H54 (cell line): ENCODE results near the gene PCED1B.
"Not testable (repeated sequence)": the region's sequence is repeated elsewhere in the genome, so short reads cannot be mapped to it uniquely, and the experiment has no call there.

Experiments used
- DNase-seq: peaks from one replicate; pipeline ENCODE4 v3.0.0; 2011; ENCODE audit warnings: low spot score, mixed read lengths; ENCODE audit not compliant: insufficient read length
- FAIRE-seq: peaks from 3 replicates; lab custom pipeline; 2011; peaks lifted over from hg19 to GRCh38; lab: Jason Lieb, UNC
- POLR2A ChIP-seq: IDR thresholded peaks from 2 replicates; pipeline ENCODE4 v1.6.1; 2011; ENCODE audit warnings: low read depth, mild to moderate bottlenecking, low read length

The PCED1B gene, protein sequence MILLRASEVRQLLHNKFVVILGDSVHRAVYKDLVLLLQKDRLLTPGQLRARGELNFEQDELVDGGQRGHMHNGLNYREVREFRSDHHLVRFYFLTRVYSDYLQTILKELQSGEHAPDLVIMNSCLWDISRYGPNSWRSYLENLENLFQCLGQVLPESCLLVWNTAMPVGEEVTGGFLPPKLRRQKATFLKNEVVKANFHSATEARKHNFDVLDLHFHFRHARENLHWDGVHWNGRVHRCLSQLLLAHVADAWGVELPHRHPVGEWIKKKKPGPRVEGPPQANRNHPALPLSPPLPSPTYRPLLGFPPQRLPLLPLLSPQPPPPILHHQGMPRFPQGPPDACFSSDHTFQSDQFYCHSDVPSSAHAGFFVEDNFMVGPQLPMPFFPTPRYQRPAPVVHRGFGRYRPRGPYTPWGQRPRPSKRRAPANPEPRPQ

DNA sequence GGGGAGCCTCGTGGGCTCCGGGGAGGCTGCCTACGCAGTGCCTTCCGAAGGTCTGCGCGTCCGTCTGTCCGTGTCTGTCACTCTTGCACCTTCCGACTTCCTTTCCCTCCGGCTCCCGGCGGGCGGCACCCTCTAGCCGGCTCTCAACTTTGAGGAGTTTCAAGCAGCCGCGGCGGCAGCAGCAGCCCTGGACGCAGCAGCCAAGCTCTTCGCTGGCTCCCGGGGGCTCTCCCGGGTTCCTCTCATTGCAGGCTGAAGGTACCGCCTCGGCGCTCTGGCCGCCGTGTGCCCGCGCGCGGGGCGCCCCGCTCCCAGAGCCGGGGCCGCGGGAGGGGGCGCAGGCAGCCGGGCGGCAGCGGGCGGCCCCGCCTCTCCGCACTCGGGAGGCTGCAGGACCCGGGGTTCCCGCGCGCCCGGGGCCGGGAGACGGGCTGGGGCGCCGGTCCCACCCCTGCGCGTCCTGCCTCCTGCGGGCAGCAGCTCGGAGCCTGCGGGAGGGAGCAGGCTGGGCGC lies at the start of gene PCED1B, which contains the start of gene AMIGO2:
Gene PCED1B, plus strand, starts transcription at position 154 of the 513 bp plus-strand sequence. CDS start 155,443 bp downstream, outside the sequence.
Gene AMIGO2, minus strand, starts transcription at position 492 of the 513 bp plus-strand sequence. CDS start 957 bp downstream, outside the sequence.
- TF ChIP-seq POLR2A = no peak
- FAIRE-seq (no peak), DNase-seq (no peak)

DNA sequence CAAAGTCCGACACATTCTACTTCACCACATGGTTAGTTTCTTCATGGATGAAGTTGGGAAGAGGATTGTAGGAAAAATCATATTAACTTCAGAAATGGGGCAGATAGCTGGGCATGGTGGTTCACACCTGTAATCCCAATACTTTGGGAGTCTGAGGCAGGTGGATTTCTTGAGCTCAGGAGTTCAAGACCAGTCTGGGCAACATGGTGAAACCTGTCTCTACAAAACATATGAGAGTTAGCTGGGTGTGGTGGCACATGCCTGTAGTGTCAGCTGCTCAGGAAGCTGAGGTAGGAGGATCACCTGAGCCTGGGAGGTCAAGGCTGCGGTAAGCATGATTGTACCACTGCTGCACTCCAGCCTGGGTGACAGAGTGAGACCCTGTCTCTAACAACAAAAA lies 49.5 kb upstream of the PCED1B start:
- DNase-seq (no peak), FAIRE-seq (no peak)
- TF ChIP-seq POLR2A = no peak

DNA sequence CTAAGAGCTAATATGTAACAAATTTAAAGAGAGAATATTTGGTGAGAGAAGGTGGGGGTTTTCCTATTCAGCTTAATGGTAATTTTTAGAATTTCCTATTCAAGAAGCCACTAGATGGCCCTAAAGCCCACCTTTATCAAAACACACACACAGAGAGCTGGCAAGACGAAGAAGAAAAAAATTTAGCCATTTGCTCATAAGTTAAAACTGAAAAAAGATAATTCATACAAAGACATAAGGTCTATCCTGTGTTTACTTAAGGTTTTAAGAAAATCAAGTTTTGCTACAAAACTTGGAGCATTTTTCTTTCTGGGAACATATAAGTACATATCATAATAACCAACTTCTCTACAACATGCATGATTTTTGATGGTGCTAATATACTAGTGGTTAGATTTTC lies 46.8 kb upstream of the PCED1B start:
- TF ChIP-seq POLR2A = no peak
- DNase-seq (no peak), FAIRE-seq (no peak)

DNA sequence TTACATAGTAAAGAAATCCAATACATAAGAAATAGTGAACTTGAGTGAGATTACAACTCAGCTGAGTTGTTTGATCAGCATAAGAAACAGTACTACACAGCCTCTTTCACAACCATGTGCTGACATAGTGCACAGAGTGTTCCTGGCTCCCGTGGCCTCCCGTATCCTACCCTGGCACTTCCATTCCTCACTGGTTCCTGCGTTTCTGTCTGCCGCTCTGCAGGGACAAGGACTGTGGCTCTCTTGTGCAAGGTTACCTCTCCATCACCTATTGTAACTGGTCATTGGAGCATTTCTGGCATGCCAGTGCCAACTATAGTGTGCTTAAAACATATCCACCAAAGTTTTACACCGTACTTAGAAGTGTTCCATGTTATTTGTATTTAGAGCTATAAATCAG lies 46.3 kb upstream of the PCED1B start:
- TF ChIP-seq POLR2A = no peak
- FAIRE-seq = no peak
- DNase-seq = no peak

DNA sequence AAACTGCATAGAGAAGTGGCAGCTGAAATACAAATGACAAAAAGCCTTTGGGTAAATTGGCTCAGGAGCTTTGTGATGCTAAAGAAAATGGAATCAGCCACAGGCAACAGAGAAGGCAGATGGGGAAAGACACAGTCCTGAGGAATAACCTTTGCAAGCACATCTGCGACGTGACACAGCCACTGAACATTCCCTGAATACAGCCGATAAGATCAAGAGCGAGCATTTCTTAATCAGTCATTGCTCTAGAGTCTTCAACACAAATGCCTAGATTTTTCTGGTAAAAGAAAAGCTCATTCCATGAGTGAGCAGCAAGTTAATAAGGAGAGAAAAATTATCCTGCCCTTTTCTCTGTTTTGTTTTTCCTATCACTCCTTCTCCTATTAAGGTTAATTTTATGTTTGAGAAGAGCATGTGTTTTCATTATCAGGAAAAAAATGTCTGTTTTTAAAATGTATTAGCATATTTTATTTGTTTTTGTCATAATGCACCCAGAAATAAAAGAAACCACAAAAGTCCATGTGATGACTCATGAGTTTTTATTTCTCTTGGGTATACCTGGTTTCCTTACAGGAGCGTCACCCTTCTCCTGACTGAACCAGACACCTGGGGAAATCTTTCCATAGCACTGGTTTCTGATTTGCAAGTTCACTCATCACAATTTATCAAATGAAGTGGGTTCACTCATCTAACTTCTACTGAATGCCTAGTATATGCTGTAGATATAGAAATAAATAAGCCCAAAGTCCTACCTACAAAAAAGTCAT lies 45.4 kb upstream of the PCED1B start:
- no peak for DNase-seq
- TF ChIP-seq POLR2A = no peak
- no peak for FAIRE-seq

DNA sequence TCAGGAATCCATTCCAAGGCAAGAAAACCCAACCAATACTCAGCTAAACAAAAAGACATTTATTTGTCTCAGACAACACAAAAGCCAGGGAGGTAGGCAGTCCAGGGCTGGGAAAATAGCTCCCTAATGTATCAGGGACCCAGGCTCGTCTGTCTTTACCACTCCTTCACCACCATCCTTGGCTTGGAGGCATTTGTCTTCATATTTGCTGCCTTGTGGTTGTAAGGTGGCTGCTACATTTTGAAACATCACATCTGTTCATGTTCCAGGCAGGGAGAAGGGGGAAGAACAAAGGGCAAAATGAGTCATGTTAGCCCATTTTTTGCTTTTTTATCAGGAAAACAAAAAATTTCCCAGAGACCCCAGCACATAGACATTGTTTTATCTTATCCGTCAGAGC lies 44.8 kb upstream of the PCED1B start:
- no peak for TF ChIP-seq POLR2A
- DNase-seq (no peak), FAIRE-seq (no peak)

DNA sequence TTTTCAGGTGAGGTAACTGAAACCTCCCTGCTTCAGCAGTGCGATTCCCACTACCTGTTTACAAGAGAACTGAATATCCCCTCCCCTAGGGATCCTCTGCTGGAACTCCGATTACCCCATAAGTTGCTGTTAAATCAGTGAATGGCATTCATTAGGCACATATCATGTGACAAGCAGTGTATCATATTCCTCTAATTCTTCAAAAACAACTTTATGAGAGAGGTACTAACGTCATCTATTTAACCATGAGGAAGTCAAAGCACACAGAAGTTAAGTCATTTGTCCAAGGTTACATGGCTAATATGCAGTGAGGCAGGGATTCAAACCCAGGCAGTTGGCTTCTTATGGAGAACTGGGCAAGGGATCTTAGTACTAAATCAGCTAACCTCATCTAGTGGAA lies 43.9 kb upstream of the PCED1B start:
- FAIRE-seq = no peak
- DNase-seq = no peak
- no peak for TF ChIP-seq POLR2A

DNA sequence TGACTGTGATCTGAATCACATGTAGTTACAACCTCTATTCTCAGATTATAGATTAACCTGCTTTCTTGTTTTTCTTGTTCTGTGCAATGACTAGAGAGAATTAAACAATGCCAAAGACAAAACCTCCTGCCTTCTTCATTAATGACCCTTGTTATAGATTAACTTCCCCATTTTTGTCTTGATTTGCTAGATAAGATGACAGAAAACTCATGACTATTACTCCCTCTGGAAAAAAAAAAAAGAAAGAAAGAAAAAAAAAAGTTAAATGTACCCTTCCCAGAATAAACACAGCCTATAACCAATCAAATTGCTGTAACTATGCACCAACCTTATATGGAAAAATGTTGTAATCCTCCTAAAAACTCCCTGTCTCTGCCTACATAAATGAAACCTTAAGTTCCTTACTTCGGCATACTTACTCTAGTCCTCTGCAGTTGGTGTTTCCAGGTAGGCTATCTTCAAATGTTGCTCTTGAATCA lies 41.1 kb upstream of the PCED1B start:
- TF ChIP-seq POLR2A = no peak
- DNase-seq (no peak), FAIRE-seq (no peak)

DNA sequence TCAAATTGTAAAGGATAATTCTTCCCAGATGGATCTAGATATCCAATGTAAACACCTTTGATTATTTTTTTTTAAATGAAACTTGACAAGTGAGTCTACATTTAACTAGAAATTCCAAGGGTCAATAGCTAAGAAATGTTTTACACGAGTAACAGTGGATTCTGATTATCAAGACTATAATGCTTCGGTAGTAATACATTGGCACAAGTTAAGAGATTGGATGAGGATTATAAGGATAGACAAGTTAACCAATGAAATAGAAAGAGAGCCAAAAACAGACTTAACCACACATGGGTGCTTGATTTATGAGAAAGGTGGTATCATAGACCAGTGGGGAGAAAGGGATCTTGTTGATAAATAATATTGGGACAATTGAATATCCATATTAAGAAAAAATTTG lies 40.3 kb upstream of the PCED1B start:
- no peak for DNase-seq
- TF ChIP-seq POLR2A = no peak
- no peak for FAIRE-seq

DNA sequence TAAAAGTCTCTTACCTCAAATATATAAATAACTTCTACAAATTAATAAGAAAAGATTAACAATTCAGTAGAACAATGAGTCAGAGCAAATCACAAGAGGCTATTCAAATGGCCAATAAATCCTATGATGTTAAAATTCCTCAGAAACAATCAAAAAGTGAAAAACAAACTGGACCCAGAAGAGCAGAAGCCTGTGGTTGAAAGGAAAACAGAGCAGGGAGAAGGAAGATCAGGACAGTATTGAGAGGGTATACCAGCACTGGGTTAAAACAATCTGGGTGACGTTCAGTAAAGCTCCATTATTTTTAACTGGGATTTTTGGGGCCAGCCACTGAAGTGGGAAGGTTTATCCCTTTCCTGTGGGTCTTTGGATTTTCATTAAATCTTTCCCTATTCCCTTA lies 39.7 kb upstream of the PCED1B start:
- no peak for TF ChIP-seq POLR2A
- no peak for DNase-seq
- no peak for FAIRE-seq

DNA sequence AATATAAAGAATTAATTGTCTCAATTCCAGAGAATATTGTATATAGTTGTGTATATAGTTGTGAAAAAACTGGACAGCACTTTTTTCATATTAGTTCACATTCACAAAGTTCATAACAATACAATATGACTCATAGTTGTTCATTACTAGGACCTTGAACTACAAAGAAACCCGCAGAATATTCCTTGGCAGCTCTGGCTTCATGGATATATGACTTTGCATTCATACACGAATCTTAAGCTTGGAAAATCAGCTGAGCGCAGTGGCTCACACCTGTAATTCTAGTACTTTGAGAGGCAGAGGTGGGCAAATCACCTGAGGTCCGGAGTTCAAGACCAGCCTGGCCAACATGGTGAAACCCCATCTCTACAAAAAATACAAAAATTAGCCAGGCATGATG lies 38.1 kb upstream of the PCED1B start:
- FAIRE-seq (no peak), DNase-seq (no peak)
- no peak for TF ChIP-seq POLR2A

DNA sequence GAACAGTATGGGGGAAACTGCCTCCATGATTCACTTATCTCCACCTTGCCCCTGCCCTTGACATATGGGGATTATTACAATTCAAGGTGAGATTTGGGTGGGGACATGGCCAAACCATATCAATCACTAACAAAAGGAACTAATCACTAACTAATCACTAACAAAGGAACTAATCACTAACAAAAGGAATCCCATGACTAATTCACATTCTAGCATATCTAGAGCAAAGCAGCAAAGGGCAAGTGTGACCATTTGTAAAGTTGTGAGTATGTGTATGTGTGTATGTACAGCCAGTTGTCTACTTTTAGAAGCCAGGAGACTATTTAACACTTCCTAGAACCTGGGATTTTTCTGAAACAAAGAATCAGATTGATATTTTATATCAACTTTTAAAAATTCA lies 30.9 kb upstream of the PCED1B start:
- DNase-seq = no peak
- no peak for TF ChIP-seq POLR2A
- FAIRE-seq = no peak

DNA sequence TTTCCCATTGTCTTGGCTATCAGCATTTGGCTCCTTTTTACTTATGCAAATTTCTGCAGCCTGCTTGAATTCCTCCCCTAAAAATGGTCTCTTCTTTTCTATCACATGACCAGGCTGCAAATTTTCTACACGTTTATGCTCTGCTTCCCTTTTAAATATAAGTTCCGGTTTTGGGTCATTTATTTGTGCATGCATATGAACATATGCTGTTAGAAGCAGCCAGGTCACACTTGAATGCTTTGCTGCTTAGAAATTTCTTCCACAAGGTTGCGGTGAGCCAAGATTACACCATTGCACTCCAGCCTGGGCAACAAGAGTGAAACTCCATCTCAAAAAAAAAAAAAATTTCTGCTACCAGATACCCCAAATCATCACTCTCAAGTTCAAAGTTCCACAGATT lies 28.1 kb upstream of the PCED1B start:
- not testable (repeated sequence) for DNase-seq, FAIRE-seq

DNA sequence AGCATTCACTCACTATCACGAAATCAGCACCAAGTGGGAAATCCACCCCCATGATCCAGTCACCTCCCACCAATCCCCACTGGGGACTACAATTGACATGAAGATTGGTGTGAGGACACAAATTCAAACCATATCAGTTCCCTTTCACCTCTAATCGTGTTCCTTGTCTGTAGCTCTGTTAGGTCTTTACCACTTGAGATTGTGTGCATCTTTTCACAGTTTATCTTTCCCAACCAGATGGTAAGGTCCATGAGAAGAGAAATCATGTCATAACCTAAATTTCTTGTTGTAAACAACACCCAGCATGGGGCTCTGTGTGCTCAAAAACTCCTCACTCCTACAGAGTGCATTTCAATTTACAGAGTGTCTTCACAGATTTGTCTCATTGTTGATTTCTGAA lies 27.1 kb upstream of the PCED1B start:
- DNase-seq (no peak), FAIRE-seq (no peak)
- no peak for TF ChIP-seq POLR2A
